Lower lobe of right lung (tissue), 2 donors: Measurements from ENCODE around the gene HES1. TPM values are rescaled to one million over a fixed set of nuclear protein-coding genes. Genes with fewer than 3 reads are reported as not detected.

Experiments
- ATAC-seq, 2 donors: fragments of 200-7000 bp; cut with Tn5 transposase; one replicate each; pipeline ENCODE4 v1.9.1; 2020 to 2022; ENCODE audit warnings: mild to moderate bottlenecking in 2 of 2, moderate library complexity in 2 of 2
- DNase-seq: peaks from one replicate; pipeline ENCODE4 v3.0.0-alpha.2; 2020
- H3K27ac ChIP-seq: fragments of 200-600 bp; one replicate; pipeline ENCODE4 v1.8.0; 2022
- H3K27me3 ChIP-seq: fragments of 200-600 bp; one replicate; pipeline ENCODE4 v1.8.0; 2022; ENCODE audit warnings: low read depth
- H3K36me3 ChIP-seq: fragments of 200-600 bp; one replicate; pipeline ENCODE4 v1.8.0; 2022; ENCODE audit warnings: mild to moderate bottlenecking
- H3K4me1 ChIP-seq: fragments of 200-600 bp; one replicate; pipeline ENCODE4 v1.8.0; 2022
- H3K4me3 ChIP-seq: fragments of 200-600 bp; one replicate; pipeline ENCODE4 v1.8.0; 2022; ENCODE audit warnings: mild to moderate bottlenecking
- H3K9me3 ChIP-seq: fragments of 200-600 bp; one replicate; pipeline ENCODE4 v1.8.0; 2022
- intact Hi-C: fragments of 100-400 bp; cut with DNase I; formaldehyde crosslinking; loops from one replicate; pipeline ENCODE4 v1.11.0; 2022
- total RNA-seq: library from RNA; stranded (reverse); fragmentation: NEBNext Ultra II Directional; extraction: Animal tissue kit (Norgen Biotek cat#: 25700); gene quantifications from one replicate; pipeline ENCODE4 v1.2.1, GENCODE V29; 2021
- TF ChIP-seq, protein P1 (sequence below): fragments of 200-600 bp; IDR thresholded peaks from one replicate; pipeline ENCODE4 v1.8.0; 2022; ENCODE audit warnings: antibody characterized with exemption, mild to moderate bottlenecking
- donor health status: DM: no; HTN: yes; CAD: no; lungs with severe emphysema.

The HES1 gene
- total RNA-seq, 1 donor from 2014 or later, result 29.5 TPM

GRCh38 chr3:194169595-194169994, 33.6 kb downstream of the HES1 start:
- DNase-seq, result no peak
- no peaks in the 10 kb centered on the region for H3K36me3 ChIP-seq
- intact Hi-C loops, result no loop called here
- H3K4me3 ChIP-seq, result no peak overlapping the region
- H3K27ac ChIP-seq, result no peak overlapping the region
- TF ChIP-seq, protein P1, sequence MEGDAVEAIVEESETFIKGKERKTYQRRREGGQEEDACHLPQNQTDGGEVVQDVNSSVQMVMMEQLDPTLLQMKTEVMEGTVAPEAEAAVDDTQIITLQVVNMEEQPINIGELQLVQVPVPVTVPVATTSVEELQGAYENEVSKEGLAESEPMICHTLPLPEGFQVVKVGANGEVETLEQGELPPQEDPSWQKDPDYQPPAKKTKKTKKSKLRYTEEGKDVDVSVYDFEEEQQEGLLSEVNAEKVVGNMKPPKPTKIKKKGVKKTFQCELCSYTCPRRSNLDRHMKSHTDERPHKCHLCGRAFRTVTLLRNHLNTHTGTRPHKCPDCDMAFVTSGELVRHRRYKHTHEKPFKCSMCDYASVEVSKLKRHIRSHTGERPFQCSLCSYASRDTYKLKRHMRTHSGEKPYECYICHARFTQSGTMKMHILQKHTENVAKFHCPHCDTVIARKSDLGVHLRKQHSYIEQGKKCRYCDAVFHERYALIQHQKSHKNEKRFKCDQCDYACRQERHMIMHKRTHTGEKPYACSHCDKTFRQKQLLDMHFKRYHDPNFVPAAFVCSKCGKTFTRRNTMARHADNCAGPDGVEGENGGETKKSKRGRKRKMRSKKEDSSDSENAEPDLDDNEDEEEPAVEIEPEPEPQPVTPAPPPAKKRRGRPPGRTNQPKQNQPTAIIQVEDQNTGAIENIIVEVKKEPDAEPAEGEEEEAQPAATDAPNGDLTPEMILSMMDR, result no peak
- ATAC-seq, result no peak
- H3K9me3 ChIP-seq, result no peaks in the 10 kb centered on the region
- H3K27me3 ChIP-seq, result peaks cover 3% of the 10 kb centered on the region
- peaks cover 23% of the 10 kb centered on the region for H3K4me1 ChIP-seq

DNA sequence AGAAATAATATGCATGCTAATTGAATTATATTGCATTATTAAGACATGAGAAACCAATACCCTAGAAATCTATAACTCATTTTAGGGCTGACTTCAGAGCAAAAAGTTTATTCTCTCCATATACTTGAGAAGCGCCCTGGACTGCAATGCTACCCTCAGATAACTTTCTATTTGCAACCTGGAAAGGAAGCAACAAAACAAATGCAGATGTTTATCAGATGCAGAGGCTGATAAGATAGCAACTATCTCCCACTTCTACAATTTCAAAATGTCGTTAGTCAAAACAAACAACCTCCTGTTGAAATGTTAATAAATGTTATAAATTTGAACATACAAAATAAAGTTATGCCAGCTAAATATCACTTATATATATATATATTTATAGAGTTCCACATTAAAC, 34.8 kb downstream of the HES1 start:
- no peak for DNase-seq
- H3K4me1 ChIP-seq, result peaks cover 20% of the 10 kb centered on the region

GRCh38 chr3:194174406-194174805, 38.5 kb downstream of the HES1 start:
- TF ChIP-seq, protein P1, result no peak
- Histone ChIP-seq H3K4me1 (peaks cover 17% of the 10 kb centered on the region), H3K27me3 (no peaks in the 10 kb centered on the region), H3K27ac (no peak overlapping the region), H3K4me3 (no peak overlapping the region), H3K36me3 (no peaks in the 10 kb centered on the region), H3K9me3 (no peaks in the 10 kb centered on the region)
- intact Hi-C loops, result no loop called here
- ATAC-seq (no peak), DNase-seq (no peak)

More for the DNA sequence above, 34.8 kb downstream of the HES1 start:
- no peaks in the 10 kb centered on the region for H3K36me3 ChIP-seq
- no peak for ATAC-seq
- TF ChIP-seq, protein P1, result no peak
- peaks cover under 1% of the 10 kb centered on the region for H3K27me3 ChIP-seq
- intact Hi-C loops, result no loop called here
- H3K9me3 ChIP-seq, result no peaks in the 10 kb centered on the region
- H3K4me3 ChIP-seq, result no peak overlapping the region
- H3K27ac ChIP-seq, result no peak overlapping the region

- Histone ChIP-seq H3K27me3 (no peaks in the 10 kb centered on the region), H3K9me3 (no peaks in the 10 kb centered on the region), H3K36me3 (no peaks in the 10 kb centered on the region), H3K4me1 (peaks cover 17% of the 10 kb centered on the region), H3K27ac (no peak overlapping the region), H3K4me3 (no peak overlapping the region)
- no peak for ATAC-seq
- no peak for DNase-seq
- TF ChIP-seq, protein P1, result no peak
- intact Hi-C loops, result no loop called here
Measured at GRCh38 chr3:194174980-194175379, 39.0 kb downstream of the HES1 start.

DNA sequence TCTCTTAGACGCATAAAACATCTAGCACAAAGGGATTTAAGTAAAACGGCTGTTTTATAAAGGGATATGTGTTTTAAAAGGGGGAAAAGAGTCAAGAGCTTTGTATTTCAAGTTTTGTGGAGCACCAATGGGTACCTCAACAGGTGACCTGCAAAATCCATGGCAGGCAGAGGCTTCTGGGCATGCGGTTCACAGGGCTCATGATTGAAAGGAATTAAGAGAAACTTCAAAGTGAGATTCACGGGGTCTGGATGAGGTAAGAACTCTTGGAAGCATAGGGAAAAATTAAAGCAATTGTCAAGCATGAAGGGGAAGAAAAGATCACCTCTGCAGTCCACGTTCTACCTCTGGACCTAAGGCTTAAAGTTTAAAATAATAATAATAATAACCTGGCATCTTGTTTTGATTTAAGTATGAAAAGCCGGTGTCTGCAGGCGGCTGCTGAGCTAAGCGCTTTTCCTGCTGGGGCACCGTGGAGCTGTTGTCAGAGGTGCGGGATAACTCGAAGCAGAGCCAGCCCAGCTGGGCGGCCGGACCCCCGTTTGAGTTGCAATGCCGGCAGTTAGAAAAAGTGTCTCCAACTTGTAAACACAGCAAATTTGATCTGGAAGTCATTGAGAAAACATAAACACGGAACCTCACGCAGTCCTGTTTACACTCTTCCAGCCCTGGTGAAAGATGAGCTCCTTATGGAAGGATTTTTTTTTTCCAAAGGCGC, 40.5 kb downstream of the HES1 start:
- Histone ChIP-seq H3K36me3 (no peaks in the 10 kb centered on the region), H3K4me3 (no peak overlapping the region), H3K9me3 (no peaks in the 10 kb centered on the region), H3K27ac (no peak overlapping the region), H3K27me3 (no peaks in the 10 kb centered on the region), H3K4me1 (peaks cover 17% of the 10 kb centered on the region)
- TF ChIP-seq, protein P1, result no peak
- intact Hi-C loops, result no loop called here
- ATAC-seq, result no peak
- DNase-seq, result no peak
